Measurements from ENCODE around the gene DNLZ. TPM values are rescaled to one million over a fixed set of nuclear protein-coding genes. Genes with fewer than 3 reads are reported as not detected.

DNLZ gene
- total and polyA plus RNA-seq, 10 of the 15 experiments (the other 5 are each of a cell fraction or from before 2014, with no cell fraction given) = 0.66 to 29.7 (median 14.7) TPM; not detected in 1

GRCh38 chr9:136325358-136325757, 38.2 kb downstream of the DNLZ start:
- Histone ChIP-seq H3K36me3 (ENCODE audit: control insufficient read depth in 2 of 2, insufficient read depth in 2 of 2, low read length in 1 of 2) (no peaks in the 10 kb centered on the region), H3K4me3 (no peak overlapping the region), H2AFZ (ENCODE audit: control insufficient read depth, low read depth, low read length) (no peak overlapping the region), H3K9ac (ENCODE audit: control insufficient read depth, insufficient read depth, low read length) (no peak overlapping the region), H3K27me3 (replicated peaks in 1 of 2; ENCODE audit: control insufficient read depth in 2 of 2, insufficient read depth in 2 of 2, low read length in 1 of 2) (peaks cover 10 to 11% of the 10 kb centered on the region in 2 experiments; a peak in 3 of 4 replicates), H3K27ac (ENCODE audit: control insufficient read depth, insufficient read depth) (no peak overlapping the region), H3K4me2 (ENCODE audit: control insufficient read depth, insufficient read depth) (no peak overlapping the region), H3K4me1 (ENCODE audit: control insufficient read depth, insufficient read depth, low read length) (no peaks in the 10 kb centered on the region), H3K79me2 (ENCODE audit: control insufficient read depth, insufficient read depth, low read length) (no peaks in the 10 kb centered on the region), H4K20me1 (ENCODE audit: control insufficient read depth, insufficient read depth) (no peaks in the 10 kb centered on the region), H3K9me3 (replicated peaks; ENCODE audit: control insufficient read depth, insufficient read depth, low read length) (peaks cover 2% of the 10 kb centered on the region; the same call in 1 of the 3 replicates)
- 50% methylated on average over 13 of the region's 13 CpGs for WGBS (ENCODE audit: insufficient coverage, insufficient replicate concordance, low lambda C conversion rate, missing lambda C conversion rate)
- FAIRE-seq = no peak
- ChIA-PET RAD21 (ENCODE audit: unreplicated experiment) (no interaction called here), CTCF (no interaction called here), POLR2A (no interaction called here), SMC1A (ENCODE audit: uncharacterized antibody, unreplicated experiment) (no interaction called here)
- TF ChIP-seq USF2 (IDR thresholded peaks at IDR 0.05; ENCODE audit: borderline replicate concordance, low read depth, low read length) (no peak), ZSCAN29 (IDR thresholded peaks at IDR 0.05) (no peak), CHD1 (IDR thresholded peaks at IDR 0.05; ENCODE audit: low read depth, low read length) (no peak), ZBTB40 (IDR thresholded peaks at IDR 0.05; ENCODE audit: borderline replicate concordance) (no peak), JUND (IDR thresholded peaks at IDR 0.05; ENCODE audit: low read depth, low read length) (no peak), TARDBP (IDR thresholded peaks at IDR 0.05; ENCODE audit: borderline replicate concordance) (no peak), BCL3 (IDR thresholded peaks at IDR 0.05; ENCODE audit: borderline replicate concordance, insufficient read depth, low read depth, low read length, poor library complexity, severe bottlenecking) (no peak), E2F8 (IDR thresholded peaks at IDR 0.05; ENCODE audit: low read depth, partially characterized antibody) (no peak), RCOR1 (conservative IDR thresholded peaks at IDR 0.05; ENCODE audit: low read depth, low read length) (no peak)
- DNase-seq (ENCODE audit: low read depth, low spot score) = no peak
- no TSS peak for BruUV-seq (replicated peaks)
- in situ Hi-C loops (cut with MboI) = no loop called here
- intact Hi-C loops (cut with micrococcal nuclease; ENCODE audit: unreplicated experiment) = no loop called here
- no peak for ATAC-seq

Data from GM12878 (cell line).